ENCODE data around the gene NET1. TPM values are rescaled to one million over a fixed set of nuclear protein-coding genes. Genes with fewer than 3 reads are reported as not detected.
"Not testable (repeated sequence)": the region's sequence is repeated elsewhere in the genome, so short reads cannot be mapped to it uniquely, and the experiment has no call there.

Gene NET1
- 164 TPM for total RNA-seq
- long read RNA-seq, transcript NET1-201 (12 exons, 3,402 nt), result minor isoform, 6 of 94 reads
- long read RNA-seq, transcript NET1-202 (10 exons, 3,253 nt), result major isoform, 66 of 94 reads
- long read RNA-seq, partial matches to known transcripts, result 18 of 94 reads
- long read RNA-seq, other reads (novel, unspliced or antisense), result 4 of 94 reads

- peak; percentile 96 for DNase-seq (ENCODE audit: low spot score)
Observed at GRCh38 chr10:5412277-5412941, at the start of gene NET1. Gene NET1, plus strand, starts transcription at chr10:5412557. Its CDS starts 136 bp downstream, at chr10:5412693.

GRCh38 chr10:5362873-5363272, 49.5 kb upstream of the NET1 start:
- DNase-seq (ENCODE audit: low spot score), result no peak

- no peak for DNase-seq (ENCODE audit: low spot score)
Observed at GRCh38 chr10:5364374-5364773, 48.0 kb upstream of the NET1 start.

- no peak for DNase-seq (ENCODE audit: low spot score)
Observed at GRCh38 chr10:5364890-5365338, 47.4 kb upstream of the NET1 start, which contains the start of gene UCN3. Gene UCN3, plus strand, starts transcription at chr10:5364966. Its CDS starts 8,755 bp downstream, at chr10:5373721.

- no peak for DNase-seq (ENCODE audit: low spot score)
Observed at GRCh38 chr10:5365928-5366327, 46.4 kb upstream of the NET1 start.

GRCh38 chr10:5369362-5370158, 42.8 kb upstream of the NET1 start:
- no peak for DNase-seq (ENCODE audit: low spot score)

- no peak for DNase-seq (ENCODE audit: low spot score)
Observed at GRCh38 chr10:5370493-5371352, 41.6 kb upstream of the NET1 start.

GRCh38 chr10:5373307-5373706, 39.0 kb upstream of the NET1 start:
- no peak for DNase-seq (ENCODE audit: low spot score)

GRCh38 chr10:5373891-5374611, 38.3 kb upstream of the NET1 start:
- DNase-seq (ENCODE audit: low spot score), result no peak

GRCh38 chr10:5376450-5376849, 35.9 kb upstream of the NET1 start:
- no peak for DNase-seq (ENCODE audit: low spot score)

- not testable (repeated sequence) for DNase-seq (ENCODE audit: low spot score)
Observed at GRCh38 chr10:5379202-5379601, 33.2 kb upstream of the NET1 start.

GRCh38 chr10:5380395-5380794, 32.0 kb upstream of the NET1 start:
- not testable (repeated sequence) for DNase-seq (ENCODE audit: low spot score)

GRCh38 chr10:5381187-5381586, 31.2 kb upstream of the NET1 start:
- no peak for DNase-seq (ENCODE audit: low spot score)

GRCh38 chr10:5385224-5385623, 27.1 kb upstream of the NET1 start:
- DNase-seq (ENCODE audit: low spot score), result no peak

- DNase-seq (ENCODE audit: low spot score), result no peak
Observed at GRCh38 chr10:5387169-5387568, 25.2 kb upstream of the NET1 start.

GRCh38 chr10:5390607-5391205, 21.7 kb upstream of the NET1 start:
- DNase-seq (ENCODE audit: low spot score), result no peak

- DNase-seq (ENCODE audit: low spot score), result no peak
Observed at GRCh38 chr10:5391790-5392189, 20.6 kb upstream of the NET1 start.

- DNase-seq (ENCODE audit: low spot score), result no peak
Observed at GRCh38 chr10:5393529-5393928, 18.8 kb upstream of the NET1 start.

- DNase-seq (ENCODE audit: low spot score), result no peak
Observed at GRCh38 chr10:5395168-5395567, 17.2 kb upstream of the NET1 start.

Measured in mesenteric fat pad (tissue), 1 donor.